GM19395 (cell line): ENCODE data around the gene PAX5.

Experiments
- ATAC-seq: cut with Tn5 transposase; IDR thresholded peaks from one replicate; pipeline ENCODE4 v1.9.1; 2021; ENCODE audit warnings: mild to moderate bottlenecking, moderate library complexity; ENCODE audit not compliant: unreplicated experiment

The PAX5 gene

DNA sequence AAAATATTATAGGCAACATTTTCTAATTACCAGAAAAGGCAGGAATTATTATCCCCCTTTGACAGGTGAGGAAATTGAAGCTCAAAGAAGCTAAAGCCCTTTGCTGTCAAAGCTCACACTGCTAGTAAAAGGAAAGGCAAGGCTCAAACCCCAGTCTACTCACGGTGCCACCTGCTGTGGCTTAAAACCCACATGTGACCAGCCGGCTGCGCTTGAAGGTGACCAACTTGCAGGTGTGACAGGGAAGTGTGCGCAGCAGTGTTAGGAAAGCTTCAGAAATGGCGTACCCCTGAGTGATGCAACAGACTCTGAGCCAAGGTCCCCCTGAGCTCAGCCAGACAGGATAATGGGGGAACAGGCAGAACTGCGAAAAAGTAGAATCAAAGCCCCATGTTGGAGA is 45.2 kb downstream of the PAX5 start:
- no peak for ATAC-seq

DNA sequence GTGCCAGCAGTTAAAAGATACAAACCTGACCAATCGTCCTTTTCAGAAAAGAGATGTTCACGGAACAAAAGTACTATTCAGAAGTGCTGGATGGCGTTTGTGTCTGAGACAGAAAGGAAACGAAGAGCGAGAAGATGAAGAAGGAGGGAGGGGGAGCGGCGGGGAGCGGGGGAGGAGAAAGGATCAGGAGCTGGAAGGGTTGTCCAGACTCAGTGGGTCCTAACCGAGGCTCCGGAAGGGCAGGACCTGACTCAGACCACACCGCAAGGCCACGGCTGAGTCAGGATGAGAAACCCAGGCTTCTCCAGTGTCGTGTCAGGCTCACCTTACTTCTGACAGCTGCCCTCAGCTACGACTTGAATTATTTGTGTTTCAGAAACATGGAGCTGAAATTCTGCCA is 46.2 kb downstream of the PAX5 start:
- no peak for ATAC-seq

DNA sequence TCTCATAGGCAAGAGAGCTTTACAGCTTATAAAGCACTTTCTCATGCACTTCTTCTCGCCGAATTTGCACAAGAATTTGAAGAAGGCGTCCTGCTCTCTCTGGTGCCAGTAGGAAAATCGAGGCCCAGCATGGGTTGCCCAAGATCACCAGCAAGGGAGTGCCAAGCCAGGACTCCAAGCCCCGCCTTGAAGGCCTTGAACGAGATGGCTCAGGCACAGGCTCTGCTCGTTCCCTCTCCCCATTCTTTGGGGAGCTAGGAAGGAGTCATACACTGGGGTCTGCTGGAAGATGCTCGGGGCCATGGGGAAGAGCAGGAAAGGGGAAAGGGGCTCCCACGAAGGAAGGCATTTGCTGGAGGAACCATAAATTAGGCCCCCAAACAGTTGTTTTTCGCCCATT is 46.7 kb downstream of the PAX5 start:
- ATAC-seq: no peak

DNA sequence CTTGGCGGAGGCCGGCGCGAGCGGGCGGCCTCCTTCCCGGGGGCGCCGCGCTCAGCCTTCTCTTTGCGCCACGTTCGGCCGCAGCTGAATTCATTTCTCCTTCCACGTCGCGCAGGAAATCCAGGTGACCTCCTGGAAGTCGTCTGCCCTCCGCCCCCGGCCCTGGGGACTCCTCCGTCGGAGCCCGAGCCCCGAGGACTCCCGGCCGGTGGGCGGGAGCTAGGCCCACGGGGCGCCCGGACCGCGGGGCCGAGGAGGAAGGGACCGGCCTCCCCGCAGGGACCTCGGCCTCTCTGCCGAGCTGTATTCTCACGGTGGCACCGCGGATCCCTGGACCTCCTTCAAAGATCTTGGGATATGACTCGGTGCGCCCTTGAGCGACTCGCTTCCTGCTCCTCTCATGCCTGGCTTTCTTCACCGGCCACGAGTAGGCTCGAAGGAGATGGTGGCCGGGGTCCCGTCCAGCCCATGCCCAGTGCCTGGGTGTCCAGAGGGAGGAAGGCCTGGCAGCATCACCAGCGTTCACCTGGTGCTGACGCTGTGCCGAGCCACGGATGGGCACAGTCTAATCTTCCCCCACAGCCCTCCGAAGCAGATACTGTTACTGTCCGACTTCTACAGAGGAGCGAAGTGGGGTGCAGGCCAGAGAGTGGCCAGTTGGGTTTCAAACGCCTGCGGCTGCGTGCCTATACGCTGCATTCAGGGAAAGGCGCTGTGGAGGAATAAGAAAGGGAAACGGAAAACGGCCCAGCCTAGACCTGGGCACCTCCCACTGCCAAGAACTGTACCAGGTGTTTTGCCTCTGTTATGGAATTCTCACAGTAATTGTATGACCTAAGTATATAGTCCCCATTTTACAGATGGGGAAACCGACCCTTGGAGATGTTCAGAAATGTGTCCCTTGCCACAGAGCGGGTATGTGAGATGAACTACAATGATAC is 47.3 kb downstream of the PAX5 start:
- no peak for ATAC-seq

DNA sequence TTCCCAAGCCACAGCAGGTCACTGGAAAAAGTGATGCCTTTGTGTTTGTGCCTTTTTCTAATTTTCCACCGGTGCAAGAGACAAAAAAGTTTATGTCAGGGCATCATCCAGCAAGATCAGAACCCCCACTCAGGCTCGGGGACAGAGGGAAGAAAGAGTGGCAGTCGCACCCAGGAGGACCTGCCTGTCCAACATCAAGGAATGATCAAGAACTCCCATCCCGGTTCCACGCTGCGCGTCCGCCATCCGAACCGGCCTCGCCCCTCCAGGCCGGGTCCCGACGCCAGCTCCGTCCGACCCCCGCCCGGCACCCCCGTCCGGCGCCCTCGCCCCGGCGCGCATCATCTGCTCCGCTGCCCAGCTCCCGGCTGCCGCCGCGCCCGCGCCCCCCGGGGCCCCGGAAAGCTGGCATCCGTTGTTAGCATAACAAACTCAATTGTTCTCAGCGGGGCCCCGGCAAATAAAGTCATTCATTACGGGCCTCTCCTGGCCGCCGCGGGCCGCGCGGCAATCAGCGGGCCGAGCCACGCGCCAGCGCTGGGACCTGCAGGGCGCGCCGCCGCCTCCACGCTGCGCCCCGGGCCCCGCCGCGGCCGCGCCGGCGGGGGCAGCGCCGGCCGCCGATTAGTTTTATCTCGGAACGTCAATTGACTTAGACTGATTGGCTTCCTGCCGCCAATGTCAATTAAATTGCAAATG is 48.1 kb downstream of the PAX5 start:
- ATAC-seq: no peak

DNA sequence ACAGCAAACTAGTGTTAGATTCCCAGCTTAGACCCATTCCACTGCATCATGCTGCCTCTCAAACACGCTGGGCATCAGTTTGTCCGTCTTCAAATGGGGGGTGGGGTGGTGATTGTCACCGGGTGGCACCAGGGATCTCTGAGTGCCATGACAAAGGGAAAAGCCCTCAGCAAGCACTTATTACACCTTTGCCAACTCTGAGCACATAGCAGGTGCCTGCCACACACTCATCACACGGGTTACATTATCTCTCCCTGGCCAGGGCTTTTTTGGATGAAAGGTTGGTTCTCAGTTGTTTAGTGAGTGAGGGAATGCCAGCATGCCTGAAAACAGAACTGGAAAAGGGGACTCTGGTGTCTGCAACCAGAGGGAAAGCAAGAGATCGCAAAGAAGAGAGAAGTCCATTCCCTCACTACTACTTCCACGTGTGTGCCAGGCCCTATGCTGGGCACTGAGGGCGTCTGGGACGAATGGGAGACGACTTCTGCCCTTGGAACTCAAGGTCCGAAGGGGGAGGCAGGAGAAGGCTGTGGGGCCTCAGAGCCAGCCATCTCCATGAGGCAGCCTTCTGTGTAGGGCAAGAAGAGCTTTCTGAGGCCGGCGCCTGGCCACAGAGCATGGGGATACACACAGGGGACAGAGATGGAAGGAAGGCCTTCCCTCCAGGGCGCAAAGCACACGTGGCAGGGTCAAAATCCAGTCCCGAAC is 48.9 kb downstream of the PAX5 start:
- ATAC-seq: no peak

DNA sequence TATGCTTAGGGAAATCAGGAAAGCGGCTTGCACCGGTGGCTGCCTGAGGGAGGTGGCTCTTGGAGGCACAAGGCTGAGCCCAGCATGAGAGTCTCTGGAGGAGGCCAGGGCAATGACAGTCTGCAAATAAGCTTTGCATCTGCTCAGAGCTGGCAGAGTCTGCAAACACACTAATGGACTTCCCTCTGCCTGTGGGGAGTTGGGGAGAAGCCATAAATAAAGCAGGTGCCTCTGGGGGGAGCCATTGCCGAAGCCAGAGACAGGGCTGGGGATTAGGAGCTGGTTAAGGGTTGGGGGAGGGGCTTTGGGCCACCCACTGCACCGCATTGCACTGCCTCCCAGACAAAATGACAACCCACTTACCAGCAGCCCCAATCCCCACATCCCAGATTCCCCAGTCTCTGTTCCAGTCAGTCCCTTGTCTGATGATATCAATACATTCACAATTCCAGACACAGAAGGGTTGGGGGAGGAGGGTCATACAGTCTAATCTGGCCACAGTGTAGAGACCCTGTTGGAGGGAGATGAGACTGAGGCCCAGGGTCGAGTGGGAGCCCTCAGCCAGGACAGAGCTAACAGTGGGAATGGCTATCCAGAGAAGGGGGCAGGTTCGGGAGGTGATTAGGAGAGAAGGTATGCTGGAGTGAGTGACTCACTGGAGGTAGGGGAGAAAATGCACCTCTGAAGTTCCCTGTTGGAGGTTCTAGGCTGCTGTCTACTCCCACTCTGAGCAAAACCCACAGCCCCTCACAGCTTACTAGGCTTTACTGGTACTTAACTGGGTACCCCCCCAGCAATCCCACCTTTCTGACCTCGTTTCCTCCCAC is 53.7 kb downstream of the PAX5 start:
- no peak for ATAC-seq

DNA sequence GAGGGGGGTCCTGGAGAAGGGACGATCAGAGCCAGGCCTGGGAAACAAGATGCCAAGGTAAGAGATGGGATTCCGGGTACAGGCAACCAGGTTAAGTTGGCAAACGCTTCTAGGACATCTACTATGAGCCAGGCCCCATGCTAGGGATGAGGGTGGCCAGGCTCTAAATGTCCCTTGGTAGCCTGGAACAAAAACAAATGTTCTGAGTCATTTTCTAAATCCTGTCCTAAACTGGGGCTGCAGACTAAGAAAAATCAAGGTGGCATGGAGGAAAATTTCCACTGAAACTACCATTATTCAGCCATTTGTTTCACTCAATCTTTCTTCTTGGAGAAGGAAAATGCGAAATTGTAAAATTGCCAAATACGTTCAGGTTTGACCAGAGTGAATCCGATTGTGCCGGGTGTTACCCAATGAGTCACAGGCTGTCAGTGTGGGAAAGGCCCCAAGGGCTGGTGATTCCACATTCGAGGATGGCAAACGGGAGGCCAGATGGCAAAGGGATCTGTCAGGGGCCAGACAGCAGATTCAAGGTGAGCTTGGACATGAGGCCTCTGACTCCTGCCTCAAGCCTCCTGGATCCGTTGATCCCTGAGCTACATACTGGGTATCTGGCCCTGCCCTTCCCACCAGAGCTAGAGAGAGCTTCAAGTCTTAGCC is 57.6 kb downstream of the PAX5 start:
- ATAC-seq: no peak

DNA sequence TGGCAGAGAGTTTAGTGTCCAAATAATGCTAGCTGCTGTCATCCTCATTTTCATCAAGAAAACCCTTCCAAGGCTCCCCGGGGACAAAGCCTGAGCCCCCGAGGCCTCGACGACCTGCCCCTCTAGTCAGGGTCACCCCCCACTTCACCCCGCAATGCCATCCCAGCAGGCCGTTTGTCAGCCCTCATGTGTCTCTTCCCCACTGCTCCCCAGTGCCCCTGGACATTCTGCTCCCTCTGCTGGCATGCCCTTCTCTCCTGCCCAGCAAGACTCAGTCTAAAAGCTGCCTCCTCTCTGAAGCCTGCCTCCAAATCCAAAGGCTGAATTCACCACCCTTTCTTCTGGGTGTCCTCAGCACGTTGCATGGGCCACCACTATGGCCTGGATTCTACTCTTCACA is 59.3 kb downstream of the PAX5 start:
- no peak for ATAC-seq

DNA sequence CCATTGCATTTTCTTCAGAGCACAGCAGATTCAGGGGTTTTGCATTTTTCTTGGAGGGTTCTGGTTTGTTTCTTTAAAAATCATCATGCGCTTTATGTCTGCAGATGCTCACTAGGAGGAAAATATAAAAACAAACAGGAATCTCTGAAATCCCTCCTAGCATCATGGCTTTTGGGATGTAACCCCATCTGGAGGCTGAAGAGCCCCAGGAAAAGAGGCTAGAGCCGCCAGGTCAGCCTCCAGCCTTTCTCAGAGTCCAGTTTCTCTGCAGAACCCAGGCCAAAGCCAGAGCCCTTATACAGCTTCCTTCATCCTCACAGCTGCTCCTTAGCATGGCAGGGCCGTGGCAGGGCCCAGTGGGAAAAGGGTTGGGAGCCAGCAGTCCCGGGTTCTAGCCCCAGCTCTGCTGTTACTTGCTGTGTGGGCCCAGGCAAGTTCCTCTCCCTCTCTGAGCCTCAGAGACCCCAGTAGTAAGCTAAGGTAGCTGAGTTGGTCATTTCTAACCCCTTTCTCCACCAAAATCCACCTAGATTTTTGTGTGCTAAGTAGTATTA is 62.1 kb downstream of the PAX5 start:
- no peak for ATAC-seq

DNA sequence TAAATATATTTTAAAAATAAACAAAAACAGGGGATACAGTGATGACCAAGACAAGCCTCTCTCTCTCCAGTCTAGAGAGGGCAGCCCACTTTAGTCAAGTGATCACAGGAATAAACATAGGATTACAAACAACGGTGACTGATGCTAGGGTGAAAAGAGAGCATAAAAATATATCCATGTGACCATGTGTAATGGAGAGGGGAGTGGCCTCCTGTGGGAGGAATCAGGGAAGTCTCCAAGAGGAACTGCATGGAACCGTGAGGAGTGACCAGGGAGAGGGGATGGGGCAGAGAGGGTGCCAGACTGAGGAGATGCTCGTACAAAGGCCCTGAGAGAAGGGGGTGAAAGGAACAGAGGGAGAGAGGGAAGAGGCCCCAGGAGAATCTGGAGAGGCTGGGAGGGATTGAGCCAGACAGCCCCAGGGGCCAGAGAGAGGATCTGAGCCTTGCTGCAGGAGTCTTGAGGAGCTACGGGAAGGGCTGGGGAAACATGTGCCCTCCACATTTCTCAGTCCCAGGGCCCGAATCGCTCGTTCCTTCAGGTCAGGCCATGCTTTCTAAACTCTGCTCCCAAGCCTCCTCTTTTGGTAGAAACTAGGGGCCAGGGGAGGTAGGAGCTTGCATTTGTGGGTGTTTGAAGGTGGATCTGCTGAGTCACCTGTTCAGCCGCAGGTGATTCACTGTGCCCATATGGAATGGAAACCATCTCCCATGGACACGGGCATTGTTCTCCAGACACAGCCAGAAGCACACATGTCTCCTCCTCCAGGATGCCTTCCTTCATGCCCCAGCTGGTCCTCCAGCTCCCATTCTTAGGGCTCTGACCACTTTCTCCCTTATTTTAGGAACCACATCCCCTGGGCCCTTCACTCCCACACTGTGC is 63.8 kb downstream of the PAX5 start:
- no peak for ATAC-seq

DNA sequence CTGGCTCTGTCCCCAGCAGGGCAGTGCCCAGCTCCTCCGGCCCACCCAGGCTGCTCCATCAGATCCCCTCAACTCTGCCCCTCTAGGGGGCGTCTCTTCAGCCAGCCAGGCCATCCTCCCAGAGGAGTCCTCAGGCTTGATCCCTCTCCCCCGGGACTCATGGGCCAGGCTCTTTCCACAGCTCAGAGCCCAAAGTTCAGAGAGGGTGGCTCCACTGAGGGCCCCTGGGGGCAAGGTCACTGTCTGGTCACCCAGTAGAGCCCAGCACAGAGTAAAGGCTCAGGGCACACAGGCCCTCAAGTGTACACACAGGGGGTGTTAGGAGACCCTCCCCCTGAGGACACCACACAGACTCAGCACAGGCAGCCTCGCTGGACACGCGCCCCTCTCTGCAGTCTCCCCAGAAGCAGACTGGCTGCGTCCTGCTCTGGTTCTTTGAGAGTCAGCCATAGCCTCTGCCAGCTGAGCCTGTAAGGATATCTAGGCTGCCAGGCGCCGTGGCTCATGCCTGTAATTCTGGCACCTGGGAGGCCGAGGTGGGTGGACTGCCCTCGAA is 64.8 kb downstream of the PAX5 start:
- no peak for ATAC-seq

DNA sequence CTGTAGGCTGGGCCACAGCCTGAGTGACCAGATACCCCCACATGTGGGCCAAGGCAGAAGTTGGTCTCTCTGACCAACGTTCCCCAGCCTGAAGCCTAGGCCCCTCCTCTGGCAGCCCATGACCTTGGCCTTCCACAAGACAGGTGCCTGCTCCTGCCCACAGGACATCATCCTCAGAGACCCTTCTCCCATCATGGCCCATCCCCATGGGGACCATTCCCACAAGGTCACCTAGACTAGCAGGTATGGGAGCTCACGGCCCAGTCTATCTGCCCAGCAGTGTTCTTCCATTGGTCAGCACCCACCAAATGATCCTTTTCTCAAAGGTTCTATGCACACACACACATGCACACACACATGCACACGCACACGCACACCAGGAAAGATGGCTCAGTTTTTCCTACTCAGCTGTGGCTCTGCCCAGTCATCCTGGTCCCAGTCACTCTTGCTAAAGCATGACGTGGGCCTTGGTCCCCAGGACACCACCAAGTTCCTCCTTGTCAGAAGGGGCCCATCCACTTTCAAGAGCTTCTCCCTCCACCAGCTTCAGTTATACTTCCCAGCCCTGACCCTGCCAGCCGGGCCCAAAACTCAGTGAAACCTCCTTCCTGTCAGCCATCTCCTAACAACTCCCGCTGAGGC is 65.4 kb downstream of the PAX5 start:
- ATAC-seq: no peak

DNA sequence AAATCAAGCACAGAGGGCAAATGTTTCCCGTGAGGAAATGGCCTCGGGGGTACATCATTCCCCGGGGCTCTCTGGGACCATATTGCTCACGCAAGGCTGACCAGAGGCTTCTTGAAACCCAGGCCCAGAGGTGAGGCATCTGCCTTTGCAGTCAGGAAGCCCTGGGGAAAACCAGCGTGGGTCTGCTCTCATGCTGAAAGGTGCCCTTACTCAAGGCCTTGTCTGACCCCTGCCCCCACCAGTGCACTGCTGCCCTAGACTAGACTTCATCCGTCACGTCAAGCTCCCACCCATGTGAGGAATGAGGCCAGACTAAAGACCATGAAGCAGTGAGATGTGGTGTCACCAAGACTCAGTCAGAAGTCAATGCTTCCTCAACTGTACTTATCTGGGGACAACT is 66.1 kb downstream of the PAX5 start:
- no peak for ATAC-seq

DNA sequence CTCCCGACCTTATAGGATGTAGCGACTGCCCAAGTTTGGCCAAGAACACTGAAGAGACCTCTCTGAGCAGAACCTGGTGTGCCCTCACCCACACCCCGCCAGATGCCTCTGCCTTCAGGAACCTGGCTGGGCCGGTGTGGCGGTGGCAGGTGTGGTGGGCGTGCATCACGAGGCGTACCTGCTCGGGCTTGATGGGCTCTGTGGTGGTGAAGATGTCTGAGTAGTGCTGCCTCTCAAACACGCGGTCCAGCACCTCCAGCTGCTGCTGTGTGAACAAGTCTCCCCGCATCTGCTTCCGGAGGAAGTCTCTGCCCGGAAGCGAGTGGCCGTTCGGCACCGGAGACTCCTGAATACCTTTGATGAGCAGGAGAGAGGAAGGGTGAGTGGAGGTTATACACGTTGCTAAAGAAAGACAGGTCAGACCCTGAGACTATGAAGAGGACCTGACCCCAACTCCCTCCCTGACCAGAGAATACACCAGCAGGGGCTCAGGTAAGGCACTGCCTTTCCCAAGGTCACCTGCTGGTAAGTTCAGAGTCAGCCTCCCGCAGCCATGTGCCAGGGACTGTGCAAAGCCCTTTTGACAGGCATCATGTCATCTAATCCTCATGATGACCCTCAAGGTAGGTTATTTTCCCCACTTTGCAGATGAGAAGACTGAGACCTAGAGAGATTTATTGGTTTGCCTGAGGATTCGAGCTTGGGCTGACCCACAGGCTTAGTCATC is 67.5 kb downstream of the PAX5 start:
- no peak for ATAC-seq

DNA sequence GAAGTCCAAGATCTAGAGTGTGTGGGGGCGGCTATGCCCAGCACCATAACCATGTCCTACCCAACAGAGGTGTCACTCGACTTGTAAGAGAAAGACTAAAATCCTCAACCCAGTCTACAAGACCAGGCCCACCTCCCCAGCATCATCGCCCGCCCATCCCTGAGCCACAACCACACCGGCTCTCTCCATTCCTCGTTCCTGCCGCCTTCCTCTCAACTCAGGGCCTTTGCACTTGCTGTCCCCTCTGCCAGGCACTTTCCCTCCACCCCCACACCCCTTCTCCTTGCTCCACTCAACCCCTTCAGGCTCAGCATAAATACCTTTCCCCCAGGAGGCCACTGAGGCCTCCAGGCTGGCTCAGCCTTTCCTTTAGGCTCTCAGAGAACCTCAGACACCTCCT is 69.3 kb downstream of the PAX5 start:
- ATAC-seq: no peak

DNA sequence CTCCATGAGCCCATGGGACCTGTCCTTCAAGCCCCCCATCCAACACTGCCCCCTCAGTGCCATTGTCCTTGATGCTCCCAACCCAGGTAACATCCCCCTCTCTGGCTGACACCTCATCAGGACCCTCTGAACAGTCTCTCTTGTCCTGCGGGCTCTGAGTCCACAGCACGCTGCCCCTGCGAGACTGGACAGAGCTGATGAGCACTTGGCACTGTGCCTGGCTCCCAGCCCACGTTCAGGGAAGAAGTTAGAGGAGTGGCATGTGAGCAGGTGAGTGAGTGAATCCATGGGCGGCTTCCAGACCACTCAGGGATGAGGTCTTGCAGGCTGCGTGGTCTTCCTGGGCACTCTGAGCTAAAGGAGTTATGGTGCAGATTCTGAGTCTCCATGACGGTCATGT is 70.7 kb downstream of the PAX5 start:
- ATAC-seq: no peak

DNA sequence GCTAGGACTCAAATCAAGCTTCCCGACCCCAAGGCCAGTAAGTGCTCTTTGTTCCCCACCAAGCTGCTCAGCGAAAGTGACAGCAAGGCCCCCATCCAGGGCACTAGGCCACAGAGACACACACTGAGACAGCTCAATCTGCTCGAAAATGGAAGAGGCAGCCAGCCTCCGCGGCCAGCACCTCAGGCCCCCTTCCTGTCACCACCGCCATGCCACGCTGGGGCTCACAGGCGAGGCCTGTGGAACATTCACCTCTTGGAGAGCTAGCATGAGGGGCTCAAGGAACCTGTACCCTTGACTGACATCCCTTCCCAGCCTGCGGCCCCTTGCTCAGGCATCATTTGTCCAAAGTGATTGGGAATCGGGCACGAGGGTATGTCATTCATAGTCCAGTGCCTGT is 71.4 kb downstream of the PAX5 start:
- ATAC-seq: no peak
